LNCAP (cell line): ENCODE measurements around the gene MTHFD2.

Experiments
- TF ChIP-seq, protein P1 (sequence below): fragments of 450-650 bp; IDR thresholded peaks from 2 replicates; pipeline ENCODE4 v1.5.1; 2017; ENCODE audit warnings: mild to moderate bottlenecking

MTHFD2 gene

DNA sequence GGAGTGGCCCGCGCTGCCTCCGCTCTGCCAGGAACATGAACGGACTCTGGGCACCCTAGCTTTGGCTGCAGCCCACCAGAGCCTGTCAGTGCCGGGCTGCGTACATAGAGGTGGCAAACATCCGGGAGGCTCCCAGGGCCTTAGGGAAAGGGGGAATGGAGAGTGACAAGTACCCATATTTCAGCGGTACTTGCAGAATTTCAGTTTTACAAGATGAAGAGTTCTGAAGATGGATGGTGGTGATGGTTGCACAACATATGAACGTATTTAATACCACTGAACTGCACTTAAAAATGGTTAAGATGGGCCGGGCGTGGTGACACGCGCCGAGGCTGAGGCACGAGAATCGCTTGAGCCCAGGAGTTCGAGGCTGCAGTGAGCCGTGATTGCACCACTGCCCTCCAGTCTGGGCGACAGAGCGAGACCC, 873 bp downstream of the MTHFD2 start:
- TF ChIP-seq, protein P1, sequence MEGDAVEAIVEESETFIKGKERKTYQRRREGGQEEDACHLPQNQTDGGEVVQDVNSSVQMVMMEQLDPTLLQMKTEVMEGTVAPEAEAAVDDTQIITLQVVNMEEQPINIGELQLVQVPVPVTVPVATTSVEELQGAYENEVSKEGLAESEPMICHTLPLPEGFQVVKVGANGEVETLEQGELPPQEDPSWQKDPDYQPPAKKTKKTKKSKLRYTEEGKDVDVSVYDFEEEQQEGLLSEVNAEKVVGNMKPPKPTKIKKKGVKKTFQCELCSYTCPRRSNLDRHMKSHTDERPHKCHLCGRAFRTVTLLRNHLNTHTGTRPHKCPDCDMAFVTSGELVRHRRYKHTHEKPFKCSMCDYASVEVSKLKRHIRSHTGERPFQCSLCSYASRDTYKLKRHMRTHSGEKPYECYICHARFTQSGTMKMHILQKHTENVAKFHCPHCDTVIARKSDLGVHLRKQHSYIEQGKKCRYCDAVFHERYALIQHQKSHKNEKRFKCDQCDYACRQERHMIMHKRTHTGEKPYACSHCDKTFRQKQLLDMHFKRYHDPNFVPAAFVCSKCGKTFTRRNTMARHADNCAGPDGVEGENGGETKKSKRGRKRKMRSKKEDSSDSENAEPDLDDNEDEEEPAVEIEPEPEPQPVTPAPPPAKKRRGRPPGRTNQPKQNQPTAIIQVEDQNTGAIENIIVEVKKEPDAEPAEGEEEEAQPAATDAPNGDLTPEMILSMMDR, result no peak

DNA sequence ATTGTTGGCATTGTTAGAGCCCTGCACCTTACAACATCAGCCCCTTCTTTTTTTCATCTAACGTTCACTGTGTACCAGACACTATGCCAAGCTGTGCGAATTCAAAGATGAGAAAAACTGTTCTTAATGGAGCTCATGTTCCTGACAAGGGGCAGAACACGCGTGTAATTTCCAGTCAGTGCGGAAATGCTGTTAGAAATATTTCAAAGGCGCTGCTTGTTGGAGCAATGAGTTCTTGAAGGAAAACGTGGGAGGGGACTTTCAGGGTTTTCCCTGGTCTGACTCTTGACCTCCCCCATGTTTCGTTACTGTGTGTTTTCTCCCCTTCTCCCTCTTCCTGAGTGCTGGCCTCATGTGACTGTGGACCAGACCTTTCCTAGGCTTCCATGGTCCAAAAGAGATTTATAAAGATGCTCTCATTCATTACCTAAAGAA, 1.5 kb downstream of the MTHFD2 start:
- TF ChIP-seq, protein P1, result no peak

DNA sequence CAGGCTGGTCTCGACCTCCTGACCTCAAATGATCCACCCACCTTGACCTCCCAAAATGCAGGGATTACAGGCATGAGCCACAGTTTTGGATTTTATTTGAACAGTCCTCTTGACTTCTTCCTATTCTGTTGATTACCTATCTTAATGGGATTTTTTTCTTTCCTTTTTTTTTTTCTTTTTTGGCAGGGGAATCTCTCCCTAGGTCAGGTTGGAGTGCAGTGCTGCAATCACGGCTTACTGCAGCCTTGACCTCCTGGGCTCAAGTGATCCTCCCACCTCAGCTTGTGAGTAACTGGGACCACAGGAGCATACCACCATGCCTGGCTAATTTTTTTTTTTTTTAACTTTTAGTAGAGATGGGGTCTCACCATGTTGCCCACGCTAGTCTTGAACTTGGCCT, 2.8 kb downstream of the MTHFD2 start:
- TF ChIP-seq, protein P1, result no peak

DNA sequence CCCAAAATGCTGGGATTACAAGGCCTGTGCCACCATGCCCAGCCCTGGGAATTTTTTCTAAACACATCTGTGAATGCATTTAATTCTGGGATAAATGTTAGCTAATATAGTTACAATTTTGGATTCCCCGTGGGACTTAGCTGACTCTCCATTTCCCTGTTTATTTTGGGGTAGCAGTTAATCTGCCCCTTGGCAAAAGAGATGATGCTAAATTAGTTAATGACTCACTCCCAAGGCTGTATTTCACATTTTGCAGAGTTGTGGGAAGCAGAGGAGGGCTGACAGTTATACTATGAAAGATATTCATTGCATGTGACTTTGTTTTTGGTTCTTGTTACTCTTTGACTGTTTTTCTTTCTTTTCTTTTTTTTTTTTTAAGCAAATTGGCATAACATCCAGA, 3.2 kb downstream of the MTHFD2 start:
- TF ChIP-seq, protein P1, result no peak

DNA sequence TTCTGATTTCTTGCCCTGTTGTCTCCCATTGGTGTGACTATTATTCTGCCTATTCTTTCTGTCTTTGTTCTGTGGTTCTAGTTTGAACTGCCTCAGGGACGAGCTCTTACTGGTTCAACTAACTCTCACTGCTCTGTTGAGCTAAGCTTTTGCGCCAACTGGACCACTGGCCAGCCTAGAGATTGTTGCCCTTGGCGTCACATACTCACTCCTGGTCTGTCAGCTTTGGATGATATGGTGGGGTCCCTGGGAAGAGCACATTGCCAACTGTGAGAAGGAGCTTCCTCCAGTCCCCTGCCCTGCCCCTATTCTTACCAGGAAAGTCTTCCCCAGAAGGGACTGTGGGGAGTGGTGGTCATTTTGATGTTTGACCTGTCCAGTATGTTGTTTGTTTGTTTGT, 6.0 kb downstream of the MTHFD2 start:
- TF ChIP-seq, protein P1, result no peak

DNA sequence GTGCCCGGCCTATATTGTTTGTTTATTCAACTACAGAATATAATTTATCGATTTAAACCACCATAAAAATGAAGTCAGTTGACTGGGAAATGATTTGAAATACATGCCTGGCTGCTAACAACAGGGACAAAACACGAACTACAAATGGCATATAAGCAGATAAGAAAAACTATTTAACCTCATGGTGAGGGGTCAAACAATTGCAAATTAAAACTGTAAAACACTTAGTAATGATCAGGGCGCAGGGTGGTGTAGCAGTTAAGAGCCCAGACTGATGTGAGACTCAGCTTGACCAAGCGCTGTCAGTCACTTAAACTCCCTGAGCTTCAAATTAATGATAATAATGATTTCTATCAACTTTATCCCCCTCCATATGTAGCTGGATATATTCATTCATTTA, 6.7 kb downstream of the MTHFD2 start:
- TF ChIP-seq, protein P1, result no peak

DNA sequence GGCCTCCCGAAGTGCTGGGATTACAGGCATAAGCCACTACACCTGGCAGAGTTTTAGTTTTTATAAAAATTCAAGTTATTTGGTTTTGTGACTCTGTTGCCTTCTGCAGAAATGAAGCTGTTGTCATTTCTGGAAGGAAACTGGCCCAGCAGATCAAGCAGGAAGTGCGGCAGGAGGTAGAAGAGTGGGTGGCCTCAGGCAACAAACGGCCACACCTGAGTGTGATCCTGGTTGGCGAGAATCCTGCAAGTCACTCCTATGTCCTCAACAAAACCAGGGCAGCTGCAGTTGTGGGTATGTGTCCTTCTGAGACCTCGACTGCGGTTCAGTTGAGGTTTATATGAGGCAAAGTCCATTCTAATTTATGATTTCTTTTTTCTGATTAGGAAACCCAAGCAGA, 7.2 kb downstream of the MTHFD2 start:
- TF ChIP-seq, protein P1, result no peak

DNA sequence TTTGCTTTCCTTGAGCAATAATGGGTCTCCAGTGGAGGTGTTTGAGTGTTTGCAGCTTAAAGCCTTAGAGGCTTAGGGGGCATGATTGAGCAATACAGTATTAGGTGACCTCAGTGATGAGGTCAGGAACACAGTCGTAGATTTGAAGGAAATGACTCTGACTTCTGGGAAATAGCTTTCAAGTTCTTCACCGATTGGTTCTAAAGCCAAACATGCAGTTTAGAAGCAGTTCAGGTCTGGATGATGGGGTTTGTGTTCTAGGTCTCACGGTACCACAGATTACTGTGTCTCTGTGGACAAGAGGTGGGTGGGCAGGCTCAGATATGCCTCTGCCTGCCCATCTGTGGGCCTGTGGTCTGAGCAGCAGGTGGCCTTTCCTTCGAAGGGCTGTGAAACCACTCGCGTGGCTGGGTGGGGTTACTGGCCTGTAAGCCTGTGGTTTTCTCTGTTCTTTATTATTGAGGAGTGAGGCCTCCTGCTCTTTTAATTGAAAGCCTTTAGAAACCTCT, 7.8 kb downstream of the MTHFD2 start:
- TF ChIP-seq, protein P1, result no peak
